Measurements from ENCODE around the gene LARGE2. TPM values are rescaled to one million over a fixed set of nuclear protein-coding genes. Genes with fewer than 3 reads are reported as not detected.

The LARGE2 gene
- total RNA-seq, 3 donors from 2014 or later (not counting 1 experiment from before 2014, with no cell fraction given), result 0.40 to 1.7 (median 1.0) TPM

DNA sequence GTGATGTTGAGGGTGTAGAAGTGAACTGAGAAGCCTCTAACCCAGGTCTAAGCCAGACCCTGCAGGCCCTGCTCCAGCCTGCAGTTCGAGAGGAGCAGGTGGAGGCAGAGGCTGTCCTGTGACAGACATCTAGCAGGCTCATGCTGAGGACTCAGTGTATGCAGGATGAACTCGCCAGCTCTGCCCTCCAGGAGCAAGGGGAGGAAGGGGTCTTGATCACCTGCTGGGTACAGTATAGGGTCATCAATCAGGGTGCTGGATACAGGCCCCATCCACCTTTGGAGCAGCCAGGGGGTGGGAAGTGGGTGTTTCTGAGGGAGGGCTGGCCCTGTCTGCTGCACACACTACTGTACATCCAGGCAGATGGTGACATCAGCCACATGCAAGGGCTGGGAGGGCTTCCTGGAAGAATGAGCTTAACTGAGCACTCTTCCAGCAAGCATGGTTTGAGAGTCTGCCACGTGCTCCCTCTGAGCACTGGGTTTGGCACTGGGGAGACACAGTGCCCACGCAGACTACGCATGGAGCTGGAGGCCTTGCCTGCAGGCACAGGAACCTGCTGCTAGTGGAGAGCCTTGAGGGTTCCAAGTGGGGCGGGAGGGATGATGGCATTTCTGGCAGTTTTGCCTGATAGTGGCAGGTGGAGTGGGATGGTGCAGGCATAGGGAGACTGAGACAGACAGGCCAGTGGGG is 27.8 kb upstream of the LARGE2 start:
- H3K4me1 ChIP-seq (ENCODE audit: control insufficient read depth, insufficient read depth, low read length), result peaks cover 11% of the 10 kb centered on the region
- 84% methylated on average over 6 of the region's 6 CpGs for WGBS (ENCODE audit: insufficient coverage)
- TF ChIP-seq, protein P1, sequence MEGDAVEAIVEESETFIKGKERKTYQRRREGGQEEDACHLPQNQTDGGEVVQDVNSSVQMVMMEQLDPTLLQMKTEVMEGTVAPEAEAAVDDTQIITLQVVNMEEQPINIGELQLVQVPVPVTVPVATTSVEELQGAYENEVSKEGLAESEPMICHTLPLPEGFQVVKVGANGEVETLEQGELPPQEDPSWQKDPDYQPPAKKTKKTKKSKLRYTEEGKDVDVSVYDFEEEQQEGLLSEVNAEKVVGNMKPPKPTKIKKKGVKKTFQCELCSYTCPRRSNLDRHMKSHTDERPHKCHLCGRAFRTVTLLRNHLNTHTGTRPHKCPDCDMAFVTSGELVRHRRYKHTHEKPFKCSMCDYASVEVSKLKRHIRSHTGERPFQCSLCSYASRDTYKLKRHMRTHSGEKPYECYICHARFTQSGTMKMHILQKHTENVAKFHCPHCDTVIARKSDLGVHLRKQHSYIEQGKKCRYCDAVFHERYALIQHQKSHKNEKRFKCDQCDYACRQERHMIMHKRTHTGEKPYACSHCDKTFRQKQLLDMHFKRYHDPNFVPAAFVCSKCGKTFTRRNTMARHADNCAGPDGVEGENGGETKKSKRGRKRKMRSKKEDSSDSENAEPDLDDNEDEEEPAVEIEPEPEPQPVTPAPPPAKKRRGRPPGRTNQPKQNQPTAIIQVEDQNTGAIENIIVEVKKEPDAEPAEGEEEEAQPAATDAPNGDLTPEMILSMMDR (IDR thresholded peaks at IDR 0.05), result no peak
- H3K4me3 ChIP-seq (ENCODE audit: low read length), result no peak overlapping the region
- intact Hi-C loops (cut with micrococcal nuclease), result no loop called here
- H3K4me1 Mint-ChIP-seq, result peaks cover 0 to 8% of the 10 kb centered on the region in 2 donors
- H3K9me3 ChIP-seq (ENCODE audit: control insufficient read depth, insufficient read depth, low read length), result no peaks in the 10 kb centered on the region
- no peaks in the 10 kb centered on the region for H3K9me3 Mint-ChIP-seq
- H3K27me3 ChIP-seq (ENCODE audit: control insufficient read depth, insufficient read depth, low read length), result peaks cover 21% of the 10 kb centered on the region
- no peak for ATAC-seq
- no peak overlapping the region for H3K27ac Mint-ChIP-seq
- H3K27ac ChIP-seq (ENCODE audit: low read length), result no peak overlapping the region
- no peaks in the 10 kb centered on the region for H3K36me3 ChIP-seq (ENCODE audit: control insufficient read depth, insufficient read depth, low read length)
- H3K4me3 Mint-ChIP-seq, result no peak overlapping the region
- H3K27me3 Mint-ChIP-seq (ENCODE audit: low read depth in 2 of 2), result peaks cover 0 to 34% of the 10 kb centered on the region in 2 donors
- H3K36me3 Mint-ChIP-seq, result no peaks in the 10 kb centered on the region
- DNase-seq, result no peak

DNA sequence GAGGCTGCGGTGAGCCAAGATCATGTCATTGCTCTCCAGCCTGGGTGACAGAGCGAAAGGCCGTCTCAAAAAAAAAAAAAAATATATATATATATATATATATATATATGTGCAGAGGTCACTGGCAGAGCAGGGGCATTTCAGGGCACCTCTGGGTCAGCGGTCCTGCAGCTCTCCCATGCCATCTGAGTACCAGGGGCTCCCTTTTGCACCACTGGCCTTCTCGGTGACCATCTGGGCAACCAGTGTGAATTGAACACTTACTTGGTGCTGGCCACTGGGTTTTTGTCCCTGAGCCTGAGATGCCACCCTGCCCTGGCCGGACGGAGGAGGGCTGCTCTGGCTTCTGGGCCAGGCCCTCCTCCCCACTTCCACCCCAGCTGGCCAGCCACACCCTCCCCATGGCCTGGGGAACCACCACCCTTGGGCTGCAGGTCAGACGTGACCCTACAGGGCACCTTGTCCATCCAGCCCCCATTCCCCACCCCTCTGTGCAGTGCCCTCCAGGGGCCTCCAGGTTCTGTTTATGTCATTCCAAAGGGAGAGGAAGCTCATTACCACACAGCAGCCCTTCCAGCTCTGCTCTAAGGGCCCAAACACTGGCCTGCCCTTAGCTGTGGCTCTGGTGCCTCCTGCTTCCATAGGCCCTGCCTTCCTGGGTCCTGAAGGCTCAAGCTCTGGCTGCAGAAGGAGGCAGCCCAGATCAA is 26.8 kb upstream of the LARGE2 start:
- intact Hi-C loops (cut with micrococcal nuclease), result no loop called here
- Mint-ChIP-seq H3K9me3 (no peaks in the 10 kb centered on the region), H3K27me3 (ENCODE audit: low read depth in 2 of 2) (peaks cover 0 to 33% of the 10 kb centered on the region in 2 donors), H3K27ac (no peak overlapping the region), H3K4me1 (peaks cover 0 to 13% of the 10 kb centered on the region in 2 donors), H3K4me3 (no peak overlapping the region), H3K36me3 (no peaks in the 10 kb centered on the region)
- no peaks in the 10 kb centered on the region for H3K36me3 ChIP-seq (ENCODE audit: control insufficient read depth, insufficient read depth, low read length)
- 88% methylated on average over 5 of the region's 8 CpGs for WGBS (ENCODE audit: insufficient coverage)
- H3K4me3 ChIP-seq (ENCODE audit: low read length), result no peak overlapping the region
- H3K9me3 ChIP-seq (ENCODE audit: control insufficient read depth, insufficient read depth, low read length), result no peaks in the 10 kb centered on the region
- no peak overlapping the region for H3K27ac ChIP-seq (ENCODE audit: low read length)
- no peak for ATAC-seq
- TF ChIP-seq, protein P1 (IDR thresholded peaks at IDR 0.05), result no peak
- H3K27me3 ChIP-seq (ENCODE audit: control insufficient read depth, insufficient read depth, low read length), result peaks cover 25% of the 10 kb centered on the region
- H3K4me1 ChIP-seq (ENCODE audit: control insufficient read depth, insufficient read depth, low read length), result peaks cover 16% of the 10 kb centered on the region
- no peak for DNase-seq

DNA sequence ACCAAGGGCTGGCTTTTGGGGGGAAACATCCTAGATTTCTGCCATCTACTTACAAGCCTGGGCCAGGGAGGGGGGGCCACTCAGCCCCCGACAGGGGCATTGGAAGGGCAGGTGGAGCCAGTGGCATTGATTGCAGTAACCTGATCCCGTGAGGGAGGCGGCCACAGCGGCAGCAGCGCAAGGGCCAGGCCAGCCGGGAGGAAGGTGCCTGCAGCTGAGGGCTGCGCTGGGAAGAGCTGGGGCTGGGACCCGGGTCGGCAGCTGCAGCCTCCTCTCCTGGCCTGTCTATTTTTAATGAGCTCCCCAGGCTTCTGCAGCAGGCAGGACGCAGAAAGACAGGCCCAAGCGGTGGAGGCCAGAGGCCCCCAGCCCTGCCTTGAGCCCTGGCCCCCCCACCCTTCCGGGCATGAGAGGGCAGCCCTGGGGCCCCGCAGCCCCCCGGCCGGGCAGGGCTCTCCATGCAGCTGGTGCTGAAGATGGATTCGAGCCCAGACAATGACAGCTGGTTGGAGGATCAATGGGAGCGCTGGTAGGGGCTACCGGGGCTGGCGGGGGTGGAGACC is 26.0 kb upstream of the LARGE2 start:
- WGBS (ENCODE audit: insufficient coverage), result 26% methylated on average over 19 of the region's 19 CpGs
- peaks cover 27% of the 10 kb centered on the region for H3K27me3 ChIP-seq (ENCODE audit: control insufficient read depth, insufficient read depth, low read length)
- peaks cover 17% of the 10 kb centered on the region for H3K4me1 ChIP-seq (ENCODE audit: control insufficient read depth, insufficient read depth, low read length)
- no peak for ATAC-seq
- H3K9me3 Mint-ChIP-seq, result no peaks in the 10 kb centered on the region
- H3K4me3 Mint-ChIP-seq, result no peak overlapping the region
- TF ChIP-seq, protein P1 (IDR thresholded peaks at IDR 0.05), result no peak
- no peaks in the 10 kb centered on the region for H3K9me3 ChIP-seq (ENCODE audit: control insufficient read depth, insufficient read depth, low read length)
- intact Hi-C loops (cut with micrococcal nuclease), result no loop called here
- H3K36me3 Mint-ChIP-seq, result no peaks in the 10 kb centered on the region
- H3K4me1 Mint-ChIP-seq, result peaks cover 0 to 17% of the 10 kb centered on the region in 2 donors
- H3K36me3 ChIP-seq (ENCODE audit: control insufficient read depth, insufficient read depth, low read length), result no peaks in the 10 kb centered on the region
- no peak overlapping the region for H3K27ac ChIP-seq (ENCODE audit: low read length)
- H3K27ac Mint-ChIP-seq, result no peak overlapping the region
- DNase-seq, result no peak
- H3K4me3 ChIP-seq (ENCODE audit: low read length), result no peak overlapping the region
- peaks cover 0 to 38% of the 10 kb centered on the region in 2 donors for H3K27me3 Mint-ChIP-seq (ENCODE audit: low read depth in 2 of 2)
